ENCODE measurements around the gene RND3. TPM values are rescaled to one million over a fixed set of nuclear protein-coding genes. Genes with fewer than 3 reads are reported as not detected.

RND3 gene
- total RNA-seq, 1 donor from 2014 or later, result 62.3 TPM

DNA sequence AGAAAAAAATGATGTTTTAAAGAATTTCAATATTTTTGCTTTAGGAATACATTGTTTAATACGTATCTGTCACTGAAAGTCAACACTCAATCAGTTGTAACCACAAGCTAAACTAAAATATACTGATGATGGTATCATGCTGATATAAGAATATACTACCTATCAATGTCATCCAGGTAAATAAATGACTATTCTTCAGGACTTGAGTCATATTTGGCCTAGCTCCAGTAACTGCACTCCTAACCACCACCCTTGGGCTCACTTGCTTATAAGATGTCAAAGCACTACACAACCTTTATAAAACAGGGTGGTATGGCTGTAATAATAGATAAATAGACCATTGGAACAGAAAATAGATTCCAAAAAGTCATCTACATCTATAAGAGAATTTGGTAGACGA is 48.8 kb downstream of the RND3 start:
- no peak for ATAC-seq

DNA sequence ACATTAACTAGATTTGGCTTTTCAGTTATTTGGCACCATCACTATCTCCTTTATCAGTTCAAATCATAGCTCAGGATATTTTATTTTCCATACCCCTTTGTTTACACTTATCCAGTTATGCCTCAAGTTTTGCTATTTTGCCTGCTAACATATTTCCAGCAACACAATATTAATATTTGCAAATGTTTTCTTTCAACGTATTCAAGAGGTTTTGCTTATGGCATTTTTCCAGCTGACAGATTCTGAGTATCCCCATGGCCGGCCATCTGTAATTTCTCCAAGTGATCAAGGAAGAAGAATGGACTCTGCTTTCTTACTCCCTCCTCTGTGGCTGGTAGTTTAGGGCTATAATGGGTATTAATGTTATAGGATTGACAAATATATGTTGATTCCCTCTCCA is 49.4 kb downstream of the RND3 start:
- ATAC-seq, result no peak

DNA sequence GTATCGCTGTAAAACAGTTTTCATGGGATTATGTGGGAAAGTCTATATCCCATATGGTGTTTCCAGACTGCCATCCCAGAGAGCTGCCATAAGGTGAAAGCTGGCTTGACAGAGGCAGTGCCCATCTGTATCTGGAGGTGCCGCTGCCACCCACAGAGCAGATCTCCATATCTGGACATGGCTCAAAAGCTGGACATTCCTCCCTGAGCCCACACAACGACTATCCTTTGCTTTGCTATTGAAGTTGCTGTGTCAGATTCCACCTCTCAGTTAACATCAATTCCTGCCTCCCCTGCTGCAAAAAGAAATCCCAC is 55.2 kb downstream of the RND3 start:
- ATAC-seq, result no peak

DNA sequence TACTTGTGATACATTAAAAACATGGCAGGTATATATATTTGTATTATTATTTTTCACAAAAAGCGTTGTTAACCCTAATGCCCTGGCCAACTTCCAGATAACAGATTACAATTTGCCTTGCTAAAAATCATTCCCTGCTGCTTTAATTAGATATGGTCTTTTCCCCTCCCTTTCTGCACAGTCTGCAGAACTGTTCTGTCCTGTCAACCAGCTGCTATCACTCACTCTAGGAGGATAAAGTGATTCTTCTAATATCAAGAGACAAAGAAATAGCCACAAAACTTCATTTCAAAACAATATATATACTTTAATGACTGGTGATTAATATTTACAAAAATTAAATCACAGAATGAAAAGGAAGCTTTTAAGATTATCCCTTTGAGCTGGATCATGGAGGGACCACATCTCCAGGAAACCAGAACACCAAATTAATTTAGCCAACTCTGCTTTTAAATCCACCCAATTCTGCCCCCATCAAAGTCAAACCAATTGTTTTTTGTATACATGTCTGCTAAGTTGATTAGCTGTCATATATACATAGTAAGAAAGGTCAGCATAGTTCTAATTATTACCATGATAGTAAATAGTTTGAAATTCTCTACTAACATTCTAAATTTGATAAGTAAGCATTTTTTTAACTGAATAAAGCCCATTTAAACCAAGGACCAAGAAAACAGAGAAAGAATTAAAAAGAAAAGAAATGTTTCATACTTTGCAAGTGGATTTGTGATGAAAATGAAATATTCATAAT is 55.7 kb downstream of the RND3 start:
- no peak for ATAC-seq

DNA sequence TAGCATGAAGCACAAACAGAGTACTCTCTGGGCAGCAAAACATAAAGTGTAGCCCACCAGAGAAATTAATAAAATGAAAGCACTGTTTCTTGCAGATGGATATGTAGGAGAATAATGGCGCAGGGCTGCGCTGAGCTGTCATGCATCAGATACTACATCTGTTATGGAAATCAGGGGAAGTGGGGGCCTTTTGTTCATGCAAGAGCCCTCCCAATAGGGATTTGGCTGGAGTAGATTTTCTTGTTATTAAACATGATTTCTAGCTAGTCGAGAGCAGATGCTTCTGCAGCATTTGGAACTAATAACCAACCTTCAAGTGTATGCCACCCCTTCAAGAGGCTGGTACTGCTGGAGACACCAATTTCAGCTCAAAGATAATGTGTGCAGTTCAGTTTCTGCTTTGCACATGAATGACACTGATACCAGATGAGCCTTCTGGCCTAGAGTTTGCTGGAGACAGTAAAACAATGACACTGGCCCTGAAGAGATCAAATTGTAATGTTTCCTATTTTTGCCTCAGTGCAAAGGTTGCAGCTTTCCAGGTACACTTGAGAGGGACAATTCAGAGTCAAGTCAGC is 58.0 kb downstream of the RND3 start:
- no peak for ATAC-seq

DNA sequence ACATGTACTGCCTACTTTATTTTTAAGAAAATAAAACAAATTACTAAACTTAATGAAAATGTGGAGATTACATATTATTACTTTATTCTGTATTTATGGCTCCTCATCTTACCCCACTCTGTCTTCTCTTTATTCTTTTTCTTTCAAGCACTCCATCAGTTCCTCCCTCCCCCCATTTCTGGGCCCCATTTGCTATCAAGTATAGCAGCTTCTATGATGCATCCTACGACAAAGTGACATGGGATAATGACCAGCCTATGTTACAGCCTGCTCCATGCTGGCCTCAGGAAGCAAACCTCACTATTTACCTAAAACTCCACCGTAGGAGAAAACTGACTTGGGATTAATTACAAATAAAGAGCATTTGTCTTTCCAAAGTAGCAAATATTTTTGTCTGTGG is 58.8 kb downstream of the RND3 start:
- ATAC-seq, result no peak

DNA sequence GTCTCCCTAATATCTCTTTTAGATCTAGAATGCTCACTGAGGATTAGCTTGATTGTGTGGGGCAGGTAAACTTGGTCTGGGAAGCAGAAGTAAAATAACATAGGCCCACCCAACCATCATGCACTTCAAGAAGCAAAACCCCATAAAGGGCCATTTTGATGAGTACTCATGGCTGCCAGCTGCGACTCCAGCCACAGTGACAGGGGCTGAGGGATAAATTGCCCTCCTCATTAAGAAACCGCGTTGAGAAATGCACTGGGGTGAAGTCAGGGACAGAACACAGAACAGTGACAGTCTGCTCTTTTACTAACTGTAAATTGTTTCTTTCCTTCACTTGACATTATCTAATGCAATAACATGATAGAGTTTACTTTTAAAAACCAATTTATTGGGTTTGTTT is 60.2 kb downstream of the RND3 start:
- ATAC-seq, result no peak

DNA sequence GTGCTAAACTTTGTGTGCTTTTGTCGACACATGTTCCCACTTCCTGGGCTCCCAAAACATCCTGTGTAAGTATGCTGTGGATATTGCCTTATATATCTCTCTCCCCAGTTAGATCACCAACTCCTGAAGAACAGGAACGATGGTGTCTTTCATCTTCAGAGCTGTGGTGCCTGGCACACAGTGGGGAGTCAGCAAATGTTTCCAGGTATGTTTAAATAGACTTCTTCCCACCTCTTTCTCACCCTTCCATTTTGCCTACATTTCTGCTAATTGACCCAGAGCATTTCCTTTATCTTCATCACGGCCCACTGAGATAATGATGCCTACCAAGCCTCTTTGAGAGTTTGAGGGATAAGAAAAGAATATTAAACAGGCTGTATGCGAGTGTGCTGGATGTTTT is 60.7 kb downstream of the RND3 start:
- ATAC-seq, result no peak

DNA sequence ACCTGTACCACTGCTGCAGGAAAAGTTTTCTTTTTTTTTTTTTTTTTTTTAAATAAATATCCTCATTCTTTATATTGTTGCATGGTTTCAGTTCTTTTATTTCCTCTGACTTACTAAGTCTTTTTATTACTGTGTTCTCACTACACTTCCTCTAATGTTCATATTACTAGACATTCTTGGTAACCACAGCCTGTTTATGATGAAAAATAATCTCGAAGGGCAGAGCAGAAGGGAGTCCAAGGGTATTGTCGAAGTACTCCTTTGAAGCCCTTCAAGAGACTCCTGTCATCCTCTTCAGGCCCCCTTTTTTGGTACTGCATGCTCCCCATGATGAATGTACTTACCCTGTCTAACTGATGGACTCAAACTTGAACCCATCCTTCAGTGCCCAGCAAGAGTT is 61.2 kb downstream of the RND3 start:
- no peak for ATAC-seq

DNA sequence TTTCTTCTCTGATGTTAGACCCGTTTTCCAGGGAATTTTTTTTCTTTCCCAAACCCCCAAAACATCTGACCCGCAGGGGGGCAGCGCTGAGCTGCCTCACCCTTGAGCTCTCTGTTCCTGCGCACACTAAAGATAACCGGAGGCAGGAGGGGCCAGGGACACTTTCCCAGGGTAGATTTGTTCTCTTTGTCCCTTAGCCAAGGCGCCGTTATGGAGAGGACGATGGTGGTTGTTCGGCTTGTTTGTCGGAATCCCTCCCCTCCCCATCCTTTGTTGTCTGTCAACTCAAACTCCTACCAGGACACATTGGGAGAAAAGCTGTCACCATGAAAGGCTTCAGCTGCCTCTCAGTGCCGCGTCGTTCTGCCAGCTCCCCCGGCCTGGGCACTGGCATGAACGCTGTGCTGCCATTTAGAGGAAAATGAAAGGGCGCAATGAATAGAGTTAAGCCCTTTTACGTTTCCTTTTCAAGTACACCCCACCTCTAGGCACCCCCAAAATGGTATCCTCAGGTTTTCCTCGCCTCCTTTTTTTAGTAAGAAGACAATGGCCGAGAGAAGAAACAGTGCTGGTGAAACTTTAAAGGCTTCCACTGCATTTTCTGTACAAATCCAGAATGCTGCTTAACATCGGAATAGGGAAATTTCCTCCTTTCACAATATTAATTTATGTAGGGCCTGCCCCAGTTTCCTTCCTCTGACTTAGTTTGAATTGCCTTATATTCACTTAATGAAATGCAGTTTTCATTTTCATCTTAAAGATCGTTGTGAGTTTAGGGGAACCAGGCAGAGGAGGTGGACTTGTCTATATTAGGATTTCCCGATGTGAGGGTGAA is 62.1 kb downstream of the RND3 start:
- no peak for ATAC-seq

DNA sequence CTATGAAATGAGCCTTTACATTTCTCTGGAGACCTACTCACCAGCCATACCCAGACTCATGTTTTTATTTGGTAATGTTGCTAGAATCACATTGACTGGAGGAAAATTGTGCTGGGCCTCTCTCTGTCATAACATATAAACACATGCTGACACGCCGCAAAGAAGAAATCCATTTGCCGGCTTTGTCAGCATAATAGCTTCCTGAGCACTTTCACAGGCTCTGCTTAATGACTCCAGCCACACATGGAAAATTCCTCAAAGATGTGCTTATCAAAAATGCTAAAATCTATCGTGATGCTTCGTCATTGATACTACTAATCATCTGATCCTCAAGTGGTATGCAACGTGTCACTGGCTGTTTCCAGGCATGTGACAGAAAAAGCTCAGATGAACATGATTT is 63.1 kb downstream of the RND3 start:
- no peak for ATAC-seq

DNA sequence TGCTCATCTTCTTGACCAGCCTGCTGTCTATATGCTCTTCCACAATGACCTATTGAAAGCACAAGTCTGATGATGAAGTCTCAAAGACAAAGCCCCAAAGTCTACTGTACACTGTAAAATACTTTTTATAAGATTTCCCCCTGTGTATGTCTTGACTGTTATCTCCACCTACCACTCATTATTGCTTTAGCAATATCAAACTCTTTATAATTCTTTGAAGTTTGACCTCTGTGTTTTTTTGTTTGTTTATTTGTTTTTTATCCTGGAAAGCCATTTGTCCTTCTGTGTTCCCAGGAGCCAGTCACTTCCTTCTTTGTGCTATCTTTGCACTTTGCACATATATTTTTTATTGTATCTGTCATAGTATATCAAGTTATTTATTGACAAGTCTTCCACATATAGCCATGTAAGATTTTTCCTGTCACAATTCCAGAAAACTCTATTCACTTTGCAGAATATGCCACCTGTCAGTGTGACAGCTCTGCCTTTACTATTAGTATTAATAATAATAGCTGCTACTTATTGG is 66.3 kb downstream of the RND3 start:
- ATAC-seq, result no peak

DNA sequence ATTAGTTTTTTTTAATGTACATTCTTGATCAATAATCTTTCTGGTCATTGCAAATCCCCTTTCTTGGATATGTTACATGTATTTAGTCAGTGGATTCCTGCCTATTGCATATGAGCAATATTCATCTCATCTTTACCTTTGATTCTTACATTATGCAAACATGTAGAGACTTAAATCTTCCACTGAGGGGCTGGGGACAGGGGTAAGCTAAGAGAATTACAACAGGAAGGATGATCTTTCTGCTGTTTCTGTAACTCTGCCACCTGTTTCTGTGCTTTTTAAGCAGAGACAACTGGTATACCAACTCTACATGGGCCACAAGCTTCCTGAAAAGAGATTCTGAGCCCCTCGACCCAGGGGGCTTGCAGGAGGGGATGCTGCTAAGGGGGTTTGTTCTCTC is 68.6 kb downstream of the RND3 start:
- no peak for ATAC-seq

Measured in esophagus mucosa (tissue), 1 donor.